Fibroblast of peridontal ligament (primary cell): ENCODE measurements around the gene ZNF217.
"Not testable (repeated sequence)": the region's sequence is repeated elsewhere in the genome, so short reads cannot be mapped to it uniquely, and the experiment has no call there.

Source experiments
- DNase-seq: peaks from one replicate; pipeline ENCODE4 v3.0.0-alpha.2; 2010; ENCODE audit errors: extremely low read depth

Gene ZNF217

GRCh38 chr20:53583660-53584549 lies 9.7 kb downstream of the ZNF217 start:
- not testable (repeated sequence) for DNase-seq

- DNase-seq: peak; percentile 95
Observed at GRCh38 chr20:53582574-53583351, 10.9 kb downstream of the ZNF217 start.

GRCh38 chr20:53582251-53582570 lies 11.4 kb downstream of the ZNF217 start:
- DNase-seq: no peak

- DNase-seq: no peak
Observed at GRCh38 chr20:53581444-53582250, 12.0 kb downstream of the ZNF217 start.

- DNase-seq: peak; percentile 51
Observed at GRCh38 chr20:53580376-53581111, 13.1 kb downstream of the ZNF217 start.

- peak; percentile 88 for DNase-seq
Observed at GRCh38 chr20:53579581-53580375, 13.9 kb downstream of the ZNF217 start.

GRCh38 chr20:53579266-53579580 lies 14.4 kb downstream of the ZNF217 start:
- DNase-seq: no peak

- DNase-seq: peak; percentile 99
Observed at GRCh38 chr20:53578492-53579222, 15.0 kb downstream of the ZNF217 start.

GRCh38 chr20:53576586-53577318 lies 16.9 kb downstream of the ZNF217 start:
- no peak for DNase-seq

GRCh38 chr20:53576195-53576580 lies 17.5 kb downstream of the ZNF217 start:
- DNase-seq: no peak

GRCh38 chr20:53575481-53576194 lies 18.0 kb downstream of the ZNF217 start:
- DNase-seq: no peak

- DNase-seq: no peak
Observed at GRCh38 chr20:53574819-53575218, 18.8 kb downstream of the ZNF217 start.

GRCh38 chr20:53574259-53574789 lies 19.3 kb downstream of the ZNF217 start:
- no peak for DNase-seq

- DNase-seq: no peak
Observed at GRCh38 chr20:53571555-53572286, 21.9 kb downstream of the ZNF217 start.

GRCh38 chr20:53570446-53571276 lies 23.0 kb downstream of the ZNF217 start:
- DNase-seq: no peak

GRCh38 chr20:53569606-53570307 lies 23.9 kb downstream of the ZNF217 start:
- no peak for DNase-seq
